Peyer's patch (tissue), 4 donors: ENCODE measurements around the gene LIMA1.

Experiments used
- CTCF ChIP-seq, 6 experiments: fragments of 450-650 bp in 4 of 6; fragments of 200-600 bp in 2 of 6; sonication (generic) in 1 of 6; IDR thresholded peaks; one replicate each; pipeline ENCODE4 v1.5.1; 2017 to 2019; ENCODE audit warnings: antibody characterized with exemption in 6 of 6, mild to moderate bottlenecking in 3 of 6, moderate library complexity in 1 of 6
- POLR2A ChIP-seq, 2 donors: fragments of 450-650 bp; IDR thresholded peaks; one replicate each; pipeline ENCODE4 v1.5.1; 2017; ENCODE audit warnings: antibody characterized with exemption in 2 of 2, mild to moderate bottlenecking in 2 of 2, moderate library complexity in 2 of 2

- TF ChIP-seq POLR2A (IDR thresholded peaks at IDR 0.05), result no peak
- TF ChIP-seq CTCF (IDR thresholded peaks at IDR 0.05), result no peak
Observed at GRCh38 chr12:50271724-50272247, 11.5 kb downstream of the LIMA1 start.
